Breast epithelium (tissue), 3 donors: ENCODE results near the gene CYB561A3.

Source experiments
- POLR2AphosphoS5 ChIP-seq, 3 donors: sonication (generic); formaldehyde crosslinking; IDR thresholded peaks; one replicate each; pipeline ENCODE4 v1.6.1; 2017; ENCODE audit warnings: antibody characterized with exemption in 3 of 3
- TF ChIP-seq, protein P1 (sequence below), 3 donors: fragments of 450-650 bp; IDR thresholded peaks; one replicate each; pipeline ENCODE4 v1.5.1; 2016 to 2017; ENCODE audit warnings: antibody characterized with exemption in 3 of 3, mild to moderate bottlenecking in 3 of 3, moderate library complexity in 3 of 3

DNA sequence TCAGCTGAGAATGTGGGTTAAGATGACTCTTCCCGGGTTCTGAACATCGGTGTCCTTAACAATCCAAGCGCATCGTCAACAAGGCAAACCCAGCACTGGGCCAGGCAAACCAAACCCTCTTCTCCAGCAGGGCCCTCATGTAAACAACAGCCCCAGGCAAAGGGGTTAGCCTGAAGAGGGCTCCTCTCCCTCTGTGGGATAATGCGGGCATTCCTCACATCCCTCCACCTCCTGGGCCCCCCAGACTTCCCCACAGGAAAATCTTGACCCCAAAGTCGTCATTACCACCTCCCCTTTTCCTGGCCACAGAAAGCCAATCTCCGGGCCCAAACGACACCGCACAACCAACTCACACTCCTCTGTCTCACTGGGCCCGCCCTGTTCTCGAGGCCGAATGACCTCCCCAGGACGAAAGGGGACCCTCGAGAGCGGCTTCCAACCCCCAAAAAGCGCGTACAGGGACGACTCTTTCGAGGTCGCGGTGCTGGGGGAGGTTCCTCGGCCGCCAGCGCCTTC lies 29.3 kb downstream of the CYB561A3 start:
- no peak for TF ChIP-seq POLR2AphosphoS5 (IDR thresholded peaks at IDR 0.05)
- TF ChIP-seq, protein P1, sequence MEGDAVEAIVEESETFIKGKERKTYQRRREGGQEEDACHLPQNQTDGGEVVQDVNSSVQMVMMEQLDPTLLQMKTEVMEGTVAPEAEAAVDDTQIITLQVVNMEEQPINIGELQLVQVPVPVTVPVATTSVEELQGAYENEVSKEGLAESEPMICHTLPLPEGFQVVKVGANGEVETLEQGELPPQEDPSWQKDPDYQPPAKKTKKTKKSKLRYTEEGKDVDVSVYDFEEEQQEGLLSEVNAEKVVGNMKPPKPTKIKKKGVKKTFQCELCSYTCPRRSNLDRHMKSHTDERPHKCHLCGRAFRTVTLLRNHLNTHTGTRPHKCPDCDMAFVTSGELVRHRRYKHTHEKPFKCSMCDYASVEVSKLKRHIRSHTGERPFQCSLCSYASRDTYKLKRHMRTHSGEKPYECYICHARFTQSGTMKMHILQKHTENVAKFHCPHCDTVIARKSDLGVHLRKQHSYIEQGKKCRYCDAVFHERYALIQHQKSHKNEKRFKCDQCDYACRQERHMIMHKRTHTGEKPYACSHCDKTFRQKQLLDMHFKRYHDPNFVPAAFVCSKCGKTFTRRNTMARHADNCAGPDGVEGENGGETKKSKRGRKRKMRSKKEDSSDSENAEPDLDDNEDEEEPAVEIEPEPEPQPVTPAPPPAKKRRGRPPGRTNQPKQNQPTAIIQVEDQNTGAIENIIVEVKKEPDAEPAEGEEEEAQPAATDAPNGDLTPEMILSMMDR (IDR thresholded peaks at IDR 0.05), result no peak
